GM12892 (cell line): Measurements from ENCODE around the gene EYS.

Source experiments
- DNase-seq: peaks from one replicate; pipeline ENCODE4 v3.0.0; 2011; ENCODE audit not compliant: insufficient read length
- FAIRE-seq: peaks from 2 replicates; lab custom pipeline; 2011; peaks lifted over from hg19 to GRCh38; lab: Jason Lieb, UNC
- POLR2A ChIP-seq: IDR thresholded peaks from 2 replicates; pipeline ENCODE4 v1.6.1; 2011; ENCODE audit warnings: low read depth, low read length, control low read depth
- POLR2AphosphoS5 ChIP-seq: IDR thresholded peaks from 2 replicates; pipeline ENCODE4 v1.6.1; 2011; ENCODE audit warnings: low read depth, low read length, control low read depth
- TAF1 ChIP-seq: IDR thresholded peaks from 2 replicates; pipeline ENCODE4 v1.6.1; 2011; ENCODE audit warnings: low read depth, mild to moderate bottlenecking, control low read depth, low read length, borderline replicate concordance

EYS gene

DNA sequence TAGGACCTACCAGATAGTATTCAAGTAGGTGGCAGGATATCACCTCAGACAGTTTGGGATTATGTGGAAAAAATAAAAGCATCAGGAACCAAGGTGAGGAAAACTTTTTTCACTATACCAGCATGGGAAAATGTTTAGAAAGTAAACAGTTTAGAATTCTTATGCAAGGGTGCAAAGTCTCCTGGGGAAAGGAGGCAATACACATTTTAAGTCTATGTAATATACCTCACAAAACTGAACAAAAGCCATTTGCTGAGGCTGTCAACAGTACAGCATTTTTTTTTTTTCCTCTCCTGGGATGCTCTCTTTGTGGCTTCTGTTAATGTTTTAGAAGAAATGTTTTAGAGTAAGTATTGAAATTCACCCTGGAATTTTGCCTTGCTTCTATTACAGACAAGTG is 1997.9 kb downstream of the EYS start:
- no peak for DNase-seq
- TF ChIP-seq TAF1 (no peak), POLR2A (no peak), POLR2AphosphoS5 (no peak)
- FAIRE-seq = peak; percentile 14

DNA sequence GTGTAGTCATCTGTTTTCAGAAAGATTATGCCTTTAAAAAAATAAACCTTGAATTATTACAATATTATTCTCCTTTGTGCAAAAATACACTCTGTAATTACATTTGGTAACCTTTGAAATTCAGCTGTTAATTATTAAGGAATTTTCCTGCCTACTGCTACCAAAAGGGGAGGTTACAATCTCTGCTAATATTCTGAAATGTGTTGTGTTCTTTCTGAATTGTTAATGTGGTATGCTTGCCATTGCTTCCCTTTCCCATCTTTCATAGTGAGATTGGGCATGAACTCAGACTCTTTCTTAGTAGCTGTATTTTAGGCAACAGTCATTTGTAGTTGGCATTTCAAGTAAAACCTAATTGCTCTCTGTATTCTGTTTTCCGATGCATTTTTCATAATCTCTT is 1998.4 kb downstream of the EYS start:
- no peak for TF ChIP-seq TAF1
- no peak for TF ChIP-seq POLR2AphosphoS5
- no peak for TF ChIP-seq POLR2A
- FAIRE-seq = no peak
- no peak for DNase-seq

DNA sequence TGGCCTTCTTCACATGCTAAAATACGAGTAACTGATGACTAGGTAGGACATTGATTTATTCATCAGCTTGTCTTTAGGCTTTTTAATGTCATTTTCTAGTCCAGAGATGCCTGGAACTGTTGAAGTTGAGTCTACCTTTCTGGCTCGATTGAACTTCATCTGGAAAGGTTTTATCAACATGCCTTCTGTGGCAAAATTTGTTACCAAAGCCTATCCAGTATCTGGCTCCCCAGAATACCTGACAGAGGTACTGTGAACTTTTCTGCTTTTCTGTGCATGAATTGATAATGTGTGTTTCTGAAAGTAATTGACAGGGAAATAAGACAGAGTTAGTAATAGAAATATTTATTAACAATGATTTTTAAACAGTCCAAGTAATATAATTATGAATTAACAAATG is 2000.4 kb downstream of the EYS start:
- TF ChIP-seq TAF1 (no peak), POLR2AphosphoS5 (no peak), POLR2A (no peak)
- no peak for DNase-seq
- peak; percentile 38 for FAIRE-seq

DNA sequence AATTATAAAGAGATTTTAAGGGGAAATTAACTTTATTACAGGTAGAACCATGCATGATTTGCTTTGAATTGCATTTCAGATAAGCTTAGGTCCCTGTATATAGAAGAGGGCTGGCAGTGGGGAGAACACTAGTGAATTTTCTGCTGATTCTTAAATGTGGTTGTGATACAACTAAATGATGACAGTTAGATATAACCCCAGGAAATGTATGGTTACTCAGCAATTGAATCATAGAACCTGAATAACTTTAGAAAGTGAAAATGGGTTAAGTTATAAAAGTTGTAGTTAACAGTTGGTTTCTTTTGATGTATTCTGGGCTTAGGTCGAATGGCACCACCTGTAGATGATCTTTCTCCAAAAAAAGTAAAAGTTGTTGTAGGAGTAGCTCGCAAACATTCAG is 2001.3 kb downstream of the EYS start:
- TF ChIP-seq POLR2A (no peak), TAF1 (no peak), POLR2AphosphoS5 (no peak)
- FAIRE-seq (no peak), DNase-seq (no peak)

DNA sequence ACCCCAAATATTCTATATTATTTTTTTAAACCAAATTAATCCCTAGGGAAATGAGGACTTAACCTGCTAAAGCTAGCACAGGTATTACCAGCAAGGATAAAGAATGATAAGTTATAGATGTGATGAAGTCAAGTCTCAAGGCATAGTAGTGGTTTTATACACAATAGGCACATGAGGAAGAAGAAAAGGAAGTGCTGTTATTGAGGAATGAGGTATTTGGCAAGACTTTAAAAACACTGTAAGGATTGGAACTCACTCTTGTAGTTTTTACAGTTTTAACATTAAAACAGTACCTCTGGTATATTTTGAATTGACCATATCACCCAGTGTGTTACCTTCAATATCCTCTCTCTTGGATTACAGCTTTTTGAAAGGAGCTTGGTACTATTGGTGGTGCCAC is 2016.8 kb downstream of the EYS start:
- FAIRE-seq (no peak), DNase-seq (no peak)
- TF ChIP-seq POLR2A (no peak), TAF1 (no peak), POLR2AphosphoS5 (no peak)

DNA sequence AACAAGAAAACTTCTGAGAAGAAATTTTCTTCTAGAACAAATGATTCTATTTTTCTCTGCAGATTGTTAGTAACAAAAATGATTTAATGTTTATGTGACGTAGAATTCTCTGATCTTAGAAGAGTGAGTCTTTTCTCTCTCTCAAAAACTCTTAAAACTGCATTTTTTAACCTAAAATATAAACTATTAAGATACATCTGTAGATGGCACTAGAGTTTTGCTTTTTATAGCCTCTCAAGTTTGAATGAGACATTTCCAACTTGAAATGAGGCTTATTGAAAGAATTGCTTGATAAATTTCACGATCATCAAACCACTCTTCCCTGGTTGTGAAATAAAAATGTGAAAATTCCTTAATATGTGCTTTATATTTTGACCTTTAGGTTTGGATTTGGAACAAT is 2017.6 kb downstream of the EYS start:
- DNase-seq = no peak
- TF ChIP-seq POLR2AphosphoS5 (no peak), TAF1 (no peak), POLR2A (no peak)
- no peak for FAIRE-seq

DNA sequence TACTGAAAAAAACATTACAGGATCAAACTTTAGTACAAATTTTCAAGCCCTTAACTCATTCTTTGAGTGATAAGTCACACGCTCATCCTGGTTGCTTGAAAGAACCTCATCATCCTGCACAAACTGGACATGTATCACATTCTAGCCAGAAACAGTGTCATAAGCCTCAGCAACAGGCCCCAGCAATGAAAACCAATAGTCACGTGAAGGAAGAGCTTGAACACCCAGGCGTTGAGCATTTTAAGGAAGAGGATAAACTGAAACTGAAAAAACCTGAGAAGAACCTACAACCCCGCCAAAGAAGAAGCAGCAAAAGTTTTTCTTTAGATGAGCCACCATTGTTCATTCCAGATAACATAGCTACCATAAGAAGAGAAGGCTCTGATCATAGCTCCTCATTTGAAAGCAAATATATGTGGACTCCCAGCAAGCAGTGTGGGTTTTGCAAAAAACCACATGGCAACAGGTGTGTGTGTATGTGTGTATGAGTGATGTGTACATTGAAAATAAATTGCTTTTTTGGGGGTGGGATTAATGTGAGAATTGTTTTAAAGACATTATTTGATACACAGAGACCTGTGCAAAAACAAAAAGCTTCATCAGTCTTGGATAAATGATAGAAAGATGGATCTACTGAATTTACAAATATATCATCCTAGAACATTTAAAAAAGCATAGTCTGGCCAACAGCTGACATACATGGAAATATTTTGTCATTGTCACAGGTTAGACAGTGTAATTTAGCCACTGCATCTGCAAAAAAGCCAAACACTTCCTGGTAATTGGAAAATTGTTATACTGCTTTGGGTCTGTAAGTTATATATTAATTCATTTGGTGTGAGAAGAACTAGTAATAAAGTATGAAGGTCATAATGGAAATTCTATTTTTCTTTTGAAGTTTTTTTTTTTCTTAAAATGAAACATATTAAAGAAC is 2021.3 kb downstream of the EYS start:
- FAIRE-seq (peak; percentile 88), DNase-seq (no peak)
- TF ChIP-seq POLR2AphosphoS5 (no peak), POLR2A (no peak), TAF1 (no peak)

DNA sequence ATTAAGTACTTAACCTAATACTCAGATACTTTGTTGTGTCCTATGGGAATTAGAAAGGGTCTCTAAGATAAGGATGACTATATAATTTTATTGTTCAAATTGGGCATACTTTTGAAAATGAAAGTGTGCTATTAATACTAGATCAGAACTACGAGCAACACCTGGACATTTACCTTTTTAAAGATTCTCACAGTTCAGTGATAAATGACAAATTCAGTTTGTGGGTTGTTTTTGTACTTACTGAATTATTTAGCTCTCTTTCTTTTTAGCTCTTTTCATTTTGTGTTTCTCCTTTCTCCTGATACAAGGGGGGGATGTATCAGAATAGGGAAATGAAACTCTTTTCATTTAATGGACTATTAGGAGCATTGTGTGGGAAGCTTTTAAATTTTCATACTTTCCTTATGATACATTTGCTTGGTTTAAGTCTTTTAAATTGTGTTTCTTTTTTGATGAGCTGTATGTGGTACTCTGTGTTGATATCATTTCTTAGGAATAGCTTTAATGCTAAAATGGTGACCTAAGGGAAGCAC is 2023.9 kb downstream of the EYS start:
- TF ChIP-seq POLR2A = no peak
- TF ChIP-seq POLR2AphosphoS5 = no peak
- no peak for TF ChIP-seq TAF1
- FAIRE-seq (peak; percentile 78), DNase-seq (no peak)

DNA sequence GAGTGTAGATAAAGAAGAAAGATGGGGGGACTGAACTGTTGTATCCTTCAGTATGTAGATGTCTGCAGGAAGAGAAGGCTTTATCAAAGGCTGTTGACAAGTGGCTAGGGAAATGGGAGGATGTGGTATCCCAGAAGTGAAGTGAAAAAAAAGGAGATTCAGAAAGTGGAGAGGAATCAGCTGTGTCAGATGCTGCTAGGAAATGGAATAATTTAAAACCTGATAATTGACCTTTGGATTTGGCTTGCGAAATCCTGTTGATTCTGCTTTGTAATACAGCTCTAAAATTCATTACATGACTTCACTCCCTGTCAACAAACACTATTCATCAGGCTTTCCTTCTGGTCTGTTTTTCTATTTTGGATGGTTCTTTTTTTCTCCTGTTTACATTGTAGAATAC is 2029.7 kb downstream of the EYS start:
- FAIRE-seq (no peak), DNase-seq (no peak)
- no peak for TF ChIP-seq POLR2A
- TF ChIP-seq POLR2AphosphoS5 = no peak

DNA sequence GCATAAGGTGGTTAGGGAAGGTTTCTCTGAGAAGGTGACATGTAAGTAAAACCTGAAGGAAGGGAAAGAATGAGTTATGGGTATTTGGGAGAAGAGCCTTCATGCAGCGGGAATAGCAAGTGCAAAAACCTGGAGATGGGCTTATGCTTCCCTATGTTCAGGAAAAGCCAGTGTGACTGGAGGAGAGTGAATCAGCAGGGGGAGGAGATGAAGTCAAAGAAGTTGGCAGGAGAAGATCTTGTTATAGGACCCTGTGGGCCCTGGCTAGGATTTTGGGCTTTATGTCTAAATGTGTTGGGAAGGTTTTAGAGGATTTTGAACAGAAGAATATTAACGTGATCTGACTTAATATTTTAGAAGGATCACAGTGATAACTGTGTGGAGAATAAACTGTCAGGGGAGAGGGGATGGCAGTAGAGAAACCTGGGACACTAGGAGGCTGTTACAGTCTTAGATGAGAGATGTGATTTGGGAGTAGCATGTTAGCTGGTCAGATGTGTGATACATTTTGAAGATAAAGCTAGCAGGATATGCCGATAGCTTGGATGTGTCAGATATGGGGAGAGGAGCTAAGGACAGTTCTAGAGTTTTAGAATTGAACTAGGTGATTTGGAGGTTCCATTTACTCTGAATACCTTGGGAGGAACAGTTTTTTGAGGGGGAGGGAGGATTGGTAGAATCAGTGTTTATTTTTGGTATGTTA is 2030.5 kb downstream of the EYS start:
- TF ChIP-seq TAF1 (no peak), POLR2AphosphoS5 (no peak), POLR2A (no peak)
- DNase-seq (no peak), FAIRE-seq (no peak)

DNA sequence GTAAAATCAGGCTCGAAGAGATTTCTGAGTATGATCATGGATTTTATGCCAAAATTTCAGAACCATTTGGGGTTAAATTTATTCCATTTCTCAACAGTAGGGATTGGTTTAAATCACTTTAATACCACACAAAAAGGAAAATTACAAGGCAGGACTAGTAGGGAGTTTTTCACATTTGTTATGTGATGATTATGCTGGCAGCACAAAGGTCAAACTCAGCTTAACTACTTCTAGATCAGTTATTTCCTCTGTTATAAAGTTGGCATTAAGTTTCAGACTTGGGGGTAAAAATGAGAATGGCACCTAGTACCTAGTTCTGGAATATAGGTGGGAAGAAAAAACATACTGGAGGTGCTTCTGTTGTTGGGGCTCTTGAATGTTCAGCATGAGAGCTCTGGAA is 2031.9 kb downstream of the EYS start:
- DNase-seq = no peak
- no peak for FAIRE-seq
- no peak for TF ChIP-seq TAF1
- TF ChIP-seq POLR2A = no peak
- TF ChIP-seq POLR2AphosphoS5 = no peak

DNA sequence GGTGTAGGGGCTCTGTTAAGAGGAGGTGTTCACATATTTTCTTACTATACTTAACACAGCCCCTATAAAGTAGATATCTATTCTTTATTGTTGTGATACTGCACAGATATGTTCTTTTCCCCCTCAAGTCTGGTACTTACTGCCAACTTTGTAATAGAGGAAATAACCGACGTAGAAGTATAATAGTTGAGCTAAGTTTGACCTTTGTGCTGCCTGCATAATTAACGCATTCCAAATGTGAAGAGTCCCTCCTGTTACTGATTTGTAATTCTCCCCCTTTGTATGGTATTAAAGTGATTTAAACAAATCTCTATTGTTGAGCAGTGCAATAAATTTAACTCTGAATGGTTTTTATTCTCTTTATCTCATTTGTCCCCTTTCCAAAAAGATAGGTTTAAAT is 2032.4 kb downstream of the EYS start:
- FAIRE-seq = no peak
- no peak for TF ChIP-seq TAF1
- TF ChIP-seq POLR2A = no peak
- no peak for DNase-seq
